GM06990 (cell line): ENCODE data around the gene NPFF.

Experiments
- DNase-seq: peaks from one replicate; pipeline ENCODE4 v3.0.0-alpha.2; 2011; ENCODE audit not compliant: insufficient read length; ENCODE audit errors: extremely low read depth
- H3K27me3 ChIP-seq: replicated peaks from 2 replicates; pipeline ENCODE4 v1.6.0; 2011; ENCODE audit warnings: low read length; ENCODE audit not compliant: control insufficient read depth, insufficient read depth
- H3K36me3 ChIP-seq: 2 replicates; pipeline ENCODE4 v1.5.1; 2011; ENCODE audit warnings: low read length; ENCODE audit not compliant: control insufficient read depth, insufficient read depth
- H3K4me3 ChIP-seq: replicated peaks from 2 replicates; pipeline ENCODE4 v1.5.1; 2011; ENCODE audit warnings: low read depth, mild to moderate bottlenecking, control low read depth, low read length
- TF ChIP-seq, protein P1 (sequence below): IDR thresholded peaks from 2 replicates; pipeline ENCODE4 v1.5.1; 2011; ENCODE audit warnings: low read length, control low read depth, mild to moderate bottlenecking, inconsistent platforms; ENCODE audit not compliant: insufficient read depth, poor library complexity, severe bottlenecking

Gene NPFF

DNA sequence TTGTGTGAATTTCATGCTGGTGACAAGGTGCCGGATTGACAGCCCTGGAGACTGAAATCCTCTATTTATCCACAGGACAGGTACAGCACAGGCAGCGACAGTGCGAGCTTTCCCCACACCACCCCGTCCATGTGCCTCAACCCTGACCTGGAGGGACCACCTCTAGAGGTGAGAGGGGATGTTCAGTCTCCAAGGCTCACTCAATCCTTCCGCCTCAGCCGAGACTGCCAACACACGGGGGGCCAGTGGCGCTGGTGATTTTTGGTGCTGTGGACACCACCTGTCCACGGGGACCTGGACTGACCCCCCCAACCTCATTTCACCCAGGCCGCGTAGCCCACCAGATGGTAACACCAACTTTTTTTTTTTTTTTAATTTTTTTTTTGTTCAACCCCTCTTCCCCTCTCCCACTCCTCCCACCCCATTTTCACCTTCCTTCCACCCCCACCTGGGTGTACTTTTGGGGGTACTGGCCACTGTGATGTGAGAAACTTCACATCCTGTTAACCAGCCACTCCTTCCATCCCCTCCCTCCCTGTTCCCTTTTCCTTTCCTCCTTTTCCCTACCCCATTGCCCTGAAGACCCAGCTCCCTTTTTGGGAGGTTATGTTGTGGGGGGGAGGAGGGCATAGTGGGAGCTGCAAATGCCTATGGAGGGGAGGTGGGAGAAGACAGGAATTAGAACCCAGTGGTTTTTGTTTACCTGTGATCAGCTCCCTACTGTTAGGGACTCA lies 42.4 kb downstream of the NPFF start:
- no peak overlapping the region for H3K4me3 ChIP-seq
- no peaks in the 10 kb centered on the region for H3K27me3 ChIP-seq
- no peak for DNase-seq
- H3K36me3 ChIP-seq: peaks cover 62% of the 10 kb centered on the region
- TF ChIP-seq, protein P1, sequence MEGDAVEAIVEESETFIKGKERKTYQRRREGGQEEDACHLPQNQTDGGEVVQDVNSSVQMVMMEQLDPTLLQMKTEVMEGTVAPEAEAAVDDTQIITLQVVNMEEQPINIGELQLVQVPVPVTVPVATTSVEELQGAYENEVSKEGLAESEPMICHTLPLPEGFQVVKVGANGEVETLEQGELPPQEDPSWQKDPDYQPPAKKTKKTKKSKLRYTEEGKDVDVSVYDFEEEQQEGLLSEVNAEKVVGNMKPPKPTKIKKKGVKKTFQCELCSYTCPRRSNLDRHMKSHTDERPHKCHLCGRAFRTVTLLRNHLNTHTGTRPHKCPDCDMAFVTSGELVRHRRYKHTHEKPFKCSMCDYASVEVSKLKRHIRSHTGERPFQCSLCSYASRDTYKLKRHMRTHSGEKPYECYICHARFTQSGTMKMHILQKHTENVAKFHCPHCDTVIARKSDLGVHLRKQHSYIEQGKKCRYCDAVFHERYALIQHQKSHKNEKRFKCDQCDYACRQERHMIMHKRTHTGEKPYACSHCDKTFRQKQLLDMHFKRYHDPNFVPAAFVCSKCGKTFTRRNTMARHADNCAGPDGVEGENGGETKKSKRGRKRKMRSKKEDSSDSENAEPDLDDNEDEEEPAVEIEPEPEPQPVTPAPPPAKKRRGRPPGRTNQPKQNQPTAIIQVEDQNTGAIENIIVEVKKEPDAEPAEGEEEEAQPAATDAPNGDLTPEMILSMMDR: no peak

GRCh38 chr12:53463802-53464560 lies 43.3 kb downstream of the NPFF start:
- Histone ChIP-seq H3K4me3 (no peak overlapping the region), H3K36me3 (peaks cover 63% of the 10 kb centered on the region), H3K27me3 (no peaks in the 10 kb centered on the region)
- no peak for DNase-seq
- TF ChIP-seq, protein P1: no peak

- no peak for DNase-seq
- H3K4me3 ChIP-seq: no peak overlapping the region
Observed at GRCh38 chr12:53462935-53463334, 44.3 kb downstream of the NPFF start.

DNA sequence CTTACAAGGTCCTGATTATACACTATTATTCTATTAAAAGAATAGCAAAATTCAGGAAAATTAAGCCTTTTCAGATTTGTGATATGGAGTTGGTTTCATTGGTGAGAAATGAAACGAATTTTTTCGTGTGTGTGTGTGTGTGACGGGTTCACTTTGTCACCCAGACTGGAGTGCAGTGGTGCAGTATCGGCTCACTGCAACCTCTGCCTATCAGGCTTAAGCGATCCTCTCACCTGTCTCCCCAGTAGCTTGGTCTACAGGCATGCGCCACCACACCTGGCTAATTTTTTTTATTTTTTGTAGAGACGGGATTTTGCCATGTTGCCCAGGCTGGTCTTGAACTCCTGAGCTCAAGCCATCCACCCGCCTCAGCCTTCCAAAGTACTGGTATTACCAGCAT lies 45.7 kb downstream of the NPFF start:
- H3K36me3 ChIP-seq: peaks cover 56% of the 10 kb centered on the region
- H3K27me3 ChIP-seq: no peaks in the 10 kb centered on the region
- DNase-seq: no peak
- TF ChIP-seq, protein P1: no peak
- H3K4me3 ChIP-seq: no peak overlapping the region

More at GRCh38 chr12:53462935-53463334, 44.3 kb downstream of the NPFF start:
- Histone ChIP-seq H3K27me3 (no peaks in the 10 kb centered on the region), H3K36me3 (peaks cover 61% of the 10 kb centered on the region)
- TF ChIP-seq, protein P1: no peak

GRCh38 chr12:53461059-53461458 lies 46.2 kb downstream of the NPFF start:
- Histone ChIP-seq H3K27me3 (no peaks in the 10 kb centered on the region), H3K36me3 (peaks cover 56% of the 10 kb centered on the region), H3K4me3 (no peak overlapping the region)
- TF ChIP-seq, protein P1: no peak
- DNase-seq: no peak
